ENCODE results near the gene TRMT44.

DNA sequence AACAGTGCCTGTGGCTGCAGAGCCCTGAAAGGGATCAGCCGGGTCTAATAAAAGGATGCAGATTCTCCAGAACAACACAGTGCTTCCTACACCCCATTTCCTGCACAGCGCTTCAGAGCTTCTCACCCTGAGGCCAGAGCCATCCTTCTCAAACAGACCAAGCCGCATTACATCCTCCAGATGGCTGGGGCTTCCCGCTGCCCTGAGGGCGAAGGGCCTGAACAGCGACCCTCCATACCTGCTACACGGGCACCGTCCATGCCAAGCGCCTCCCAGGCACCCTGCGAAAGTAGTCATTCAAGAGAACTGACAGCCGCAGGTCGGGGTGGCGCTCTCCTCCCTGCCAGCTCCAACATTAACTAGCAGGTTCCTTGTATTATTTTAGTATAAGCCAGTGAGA, 36.6 kb upstream of the TRMT44 start:
- no peak for TF ChIP-seq CTCF (IDR thresholded peaks at IDR 0.05)
- TF ChIP-seq POLR2A (IDR thresholded peaks at IDR 0.05), result no peak
- no peak for TF ChIP-seq POLR2AphosphoS5 (IDR thresholded peaks at IDR 0.05)
